DMS53 treated with DMSO at 0.1 percent for 48 hours (cell line): ENCODE measurements around the gene ZKSCAN1.

Source experiments
- DNase-seq: peaks from one replicate; lab custom pipeline; 2025; ENCODE audit not compliant: unreplicated experiment; lab: John Stamatoyannopoulos, UW

The ZKSCAN1 gene

DNA sequence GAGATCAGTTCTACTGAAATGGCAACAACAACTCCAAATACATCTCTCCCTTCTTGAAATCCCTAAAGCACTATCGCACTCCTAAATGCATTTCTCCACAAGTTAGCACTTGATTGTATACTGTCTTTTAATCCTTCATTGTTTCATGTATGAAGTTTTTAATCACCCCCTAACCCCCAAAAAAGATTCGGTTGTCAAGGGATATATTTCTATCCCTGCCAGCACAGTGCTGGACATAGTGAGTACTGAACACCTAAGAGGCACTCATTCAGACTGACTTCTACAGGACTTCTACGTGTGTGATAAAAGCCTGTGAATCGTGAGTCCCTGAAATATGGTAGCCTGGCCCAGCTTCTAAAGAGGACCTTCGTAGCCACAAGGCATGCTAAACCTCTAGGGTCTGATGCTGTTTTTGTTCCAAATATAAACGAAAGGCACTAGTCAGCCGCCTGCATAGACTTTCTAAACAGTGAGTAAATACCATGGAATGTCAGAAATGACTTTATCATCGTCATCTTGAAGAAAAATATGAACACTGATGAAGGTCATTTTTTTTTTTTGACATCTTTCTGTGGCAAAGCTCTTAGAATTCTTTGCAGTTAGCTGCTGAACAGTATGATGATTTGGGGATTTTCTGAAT, 19.6 kb downstream of the ZKSCAN1 start:
- no peak for DNase-seq

DNA sequence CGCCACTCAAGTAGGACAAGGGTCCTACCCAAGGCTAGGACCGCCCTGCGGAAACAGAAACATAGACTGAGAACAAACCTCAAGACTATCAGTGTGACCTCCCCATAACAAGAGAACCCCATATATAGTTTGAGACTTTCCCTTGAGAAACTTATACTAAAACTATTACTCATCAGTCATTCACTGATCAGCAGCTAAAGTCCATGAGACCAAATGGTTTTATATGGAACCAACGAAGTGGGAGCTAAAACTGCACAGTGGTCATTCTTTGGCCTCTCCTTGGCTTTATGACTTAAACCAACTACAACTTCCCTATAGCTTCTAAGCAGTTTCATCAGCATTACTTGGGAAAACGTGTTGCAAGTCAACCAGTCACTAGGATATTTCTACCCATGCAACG, 20.5 kb downstream of the ZKSCAN1 start:
- no peak for DNase-seq

DNA sequence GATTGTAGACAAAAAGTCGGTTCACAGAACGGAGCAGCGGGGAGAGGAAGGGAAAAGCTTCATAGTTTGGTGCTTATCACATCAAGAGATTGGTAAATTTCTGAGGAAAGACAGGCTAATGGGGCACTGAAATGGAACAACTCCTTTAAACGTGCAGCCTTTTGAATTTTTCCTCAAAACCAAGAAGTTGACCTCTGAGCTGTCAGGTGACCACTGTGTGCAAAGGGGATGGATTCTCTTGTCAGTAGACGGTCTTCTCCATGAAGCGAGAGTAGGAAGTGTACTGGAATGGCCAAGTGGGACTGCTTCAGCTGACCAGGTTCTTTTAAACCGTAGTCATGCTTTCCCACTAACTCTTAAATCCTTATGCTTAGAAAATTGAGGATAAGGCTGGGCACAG, 22.9 kb downstream of the ZKSCAN1 start:
- no peak for DNase-seq

- no peak for DNase-seq
Measured at GRCh38 chr7:100040575-100040974, 25.2 kb downstream of the ZKSCAN1 start.

- DNase-seq = peak; percentile 63
Measured at GRCh38 chr7:100044718-100045117, 29.3 kb downstream of the ZKSCAN1 start.

GRCh38 chr7:100048680-100049079, 33.3 kb downstream of the ZKSCAN1 start:
- DNase-seq = no peak

DNA sequence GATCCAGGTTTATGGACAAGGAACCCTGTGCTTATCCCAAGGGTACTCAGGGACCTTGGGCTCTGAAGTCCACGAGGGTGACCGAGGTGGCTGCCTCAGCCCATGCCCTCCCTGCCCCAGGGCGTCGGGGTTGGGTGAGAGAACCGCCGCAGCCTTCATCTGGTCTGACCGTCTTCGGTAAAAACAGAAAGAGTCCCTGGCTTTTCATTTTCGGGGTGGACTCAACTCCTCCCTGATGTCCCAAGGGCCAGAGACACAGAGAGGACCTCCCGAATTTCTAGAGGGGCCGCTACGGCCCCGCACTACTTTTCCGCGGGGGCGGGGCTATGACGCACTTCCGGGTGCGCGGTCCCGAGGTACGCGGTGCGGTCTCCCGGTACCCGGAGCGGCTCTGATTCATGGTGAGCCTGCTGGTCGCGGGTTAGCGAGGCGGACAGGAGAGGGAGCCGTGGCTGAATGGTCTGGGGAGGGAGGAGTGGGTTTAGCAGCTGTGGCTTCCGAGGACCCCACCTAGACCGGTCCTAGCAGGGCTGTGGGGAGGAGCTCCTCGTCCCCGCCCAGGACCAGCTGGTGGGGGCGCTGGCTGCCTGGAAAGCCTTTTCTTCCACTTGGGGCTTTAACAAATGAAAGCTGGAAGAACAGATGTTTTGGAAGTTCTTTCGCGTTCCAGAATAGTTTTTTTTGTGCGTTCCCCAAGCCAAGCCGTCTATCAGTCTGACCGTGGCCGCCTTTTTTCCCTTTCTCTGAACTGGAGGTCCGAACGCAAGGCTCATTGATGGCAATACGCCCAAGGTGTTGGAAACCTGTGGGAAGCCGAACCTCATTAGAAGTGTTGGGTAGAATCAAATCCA, 34.3 kb downstream of the ZKSCAN1 start, which contains the start of gene ZSCAN21:
ZSCAN21 (plus strand) TSS at position 334 of the 851 bp plus-strand sequence. CDS start 7,233 bp downstream, outside the sequence.
- DNase-seq = peak; percentile 74

DNA sequence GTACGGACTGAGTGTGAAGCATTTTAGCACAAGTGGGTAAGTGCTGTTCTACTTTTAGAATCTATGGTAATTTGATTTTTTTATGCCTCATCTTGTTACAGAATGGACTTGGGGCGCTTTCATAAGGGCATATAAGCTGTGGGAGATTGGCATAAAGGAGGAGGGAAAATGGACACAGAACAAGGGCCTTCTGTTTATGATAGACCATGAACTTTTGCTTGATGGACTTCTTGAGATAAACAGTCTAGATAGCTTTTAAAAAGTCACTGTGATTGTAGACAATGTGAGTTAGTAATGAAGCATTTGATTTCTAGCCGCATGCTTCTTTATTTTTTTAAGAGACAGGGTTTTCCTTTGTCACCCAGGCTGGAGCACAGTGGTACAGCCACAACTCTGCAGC, 36.2 kb downstream of the ZKSCAN1 start:
- DNase-seq = no peak

GRCh38 chr7:100053215-100053614, 37.8 kb downstream of the ZKSCAN1 start:
- DNase-seq = peak; percentile 69

GRCh38 chr7:100057006-100057405, 41.6 kb downstream of the ZKSCAN1 start:
- DNase-seq = no peak

DNA sequence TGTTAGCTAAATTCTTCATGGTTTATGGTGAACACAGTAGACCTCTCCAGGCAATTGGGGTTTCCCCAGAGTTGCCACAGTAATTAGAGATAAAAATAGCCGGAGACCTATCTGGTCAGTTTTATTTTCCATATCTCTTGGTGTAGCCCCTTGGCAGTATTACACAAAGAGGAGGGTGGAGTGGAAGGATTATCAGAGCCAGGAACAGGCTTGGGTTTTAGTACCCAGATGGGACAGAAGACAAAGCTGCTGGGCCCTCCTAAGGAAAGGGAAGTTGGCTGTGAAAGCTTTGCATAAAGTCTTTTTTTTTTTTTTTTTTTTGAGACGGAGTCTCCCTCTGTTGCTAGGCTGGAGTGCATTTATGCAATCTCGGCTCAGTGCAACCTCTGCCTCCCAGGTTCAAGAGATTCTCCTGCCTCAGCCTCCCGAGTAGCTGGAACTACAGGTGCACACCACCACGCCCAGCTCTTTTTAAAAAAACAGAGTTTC, 43.9 kb downstream of the ZKSCAN1 start:
- no peak for DNase-seq

GRCh38 chr7:100061518-100062193, 46.3 kb downstream of the ZKSCAN1 start:
- DNase-seq = no peak

GRCh38 chr7:100063376-100063775, 48.0 kb downstream of the ZKSCAN1 start:
- no peak for DNase-seq

DNA sequence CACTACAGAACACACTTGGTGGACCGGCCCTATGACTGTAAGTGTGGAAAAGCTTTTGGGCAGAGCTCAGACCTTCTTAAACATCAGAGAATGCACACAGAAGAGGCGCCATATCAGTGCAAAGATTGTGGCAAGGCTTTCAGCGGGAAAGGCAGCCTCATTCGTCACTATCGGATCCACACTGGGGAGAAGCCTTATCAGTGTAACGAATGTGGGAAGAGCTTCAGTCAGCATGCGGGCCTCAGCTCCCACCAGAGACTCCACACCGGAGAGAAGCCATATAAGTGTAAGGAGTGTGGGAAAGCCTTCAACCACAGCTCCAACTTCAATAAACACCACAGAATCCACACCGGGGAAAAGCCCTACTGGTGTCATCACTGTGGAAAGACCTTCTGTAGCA, 48.8 kb downstream of the ZKSCAN1 start:
- DNase-seq = no peak

GRCh38 chr7:100065452-100066186, 50.2 kb downstream of the ZKSCAN1 start:
- DNase-seq = no peak

- DNase-seq = no peak
Measured at GRCh38 chr7:100066953-100067352, 51.6 kb downstream of the ZKSCAN1 start.

GRCh38 chr7:100069991-100070390, 54.6 kb downstream of the ZKSCAN1 start:
- no peak for DNase-seq

- no peak for DNase-seq
Measured at GRCh38 chr7:100071018-100071723, 55.8 kb downstream of the ZKSCAN1 start.

DNA sequence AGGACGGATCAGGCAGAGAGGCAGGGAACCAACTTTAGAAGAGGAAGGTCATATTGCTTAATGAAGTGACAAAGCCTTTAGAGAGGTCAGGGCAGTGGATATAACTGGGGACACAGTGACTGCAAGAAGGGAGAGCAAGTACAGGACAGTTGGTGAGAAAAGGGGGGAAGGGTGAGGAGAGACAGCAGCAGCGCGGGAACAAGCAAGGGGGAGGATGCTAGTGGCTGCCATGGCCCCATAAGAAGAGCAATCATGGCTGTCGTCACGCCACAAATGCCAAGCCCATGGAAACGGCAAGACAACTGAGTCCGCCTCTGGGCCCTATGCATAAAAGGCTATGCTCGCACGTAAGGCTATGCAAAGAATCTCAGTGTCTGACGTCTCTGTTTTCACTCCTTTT, 57.1 kb downstream of the ZKSCAN1 start:
- DNase-seq = no peak

DNA sequence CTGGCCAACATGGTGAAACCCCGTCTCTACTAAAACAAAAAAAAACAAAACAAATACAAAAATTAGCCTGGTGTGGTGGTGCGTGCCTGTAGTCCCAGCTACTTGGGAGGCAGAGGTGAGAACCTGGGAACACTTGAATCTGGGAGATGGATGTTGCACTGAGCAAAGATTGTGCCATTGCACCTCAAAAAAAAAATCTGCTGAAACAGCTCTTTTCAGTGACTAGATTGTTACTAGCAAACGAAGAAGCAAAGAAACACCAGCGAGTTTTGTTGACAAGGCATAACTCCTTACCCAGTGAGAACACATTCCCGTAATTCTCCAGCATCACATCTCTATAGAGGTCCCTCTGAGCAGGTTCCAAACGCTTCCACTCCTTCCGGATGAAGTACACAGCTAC, 59.4 kb downstream of the ZKSCAN1 start:
- no peak for DNase-seq
